Activated CD8-positive, alpha-beta memory T cell treated with anti-CD3 and anti-CD28 coated beads for 1 hour (primary cell): Measurements from ENCODE around the gene CUZD1.

ENCODE experiments used
- DNase-seq, 2 donors: peaks; one replicate each; pipeline ENCODE4 v3.0.0-alpha.2; 2020; ENCODE audit warnings: low read depth in 1 of 2; ENCODE audit errors: extremely low read depth in 1 of 2

The CUZD1 gene

DNA sequence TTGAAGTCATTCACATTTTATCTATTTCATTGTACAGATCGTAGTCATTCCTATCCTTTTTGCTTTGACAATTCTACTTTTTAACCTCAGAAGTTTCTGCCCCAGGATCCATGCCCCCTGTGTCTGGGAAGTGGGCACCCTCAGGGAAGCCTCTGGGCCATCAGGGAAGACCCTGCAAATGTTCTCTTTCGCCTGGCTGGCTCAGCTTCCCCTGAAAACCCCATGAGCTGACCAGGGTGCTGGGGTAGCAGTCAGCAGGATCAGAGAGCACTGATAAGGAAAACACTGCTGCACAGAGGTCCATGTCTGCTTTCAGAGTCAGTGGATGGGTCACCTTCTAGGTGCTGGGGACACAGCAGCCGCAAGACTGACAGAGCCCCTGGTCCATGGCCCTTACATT lies 23.8 kb downstream of the CUZD1 start:
- DNase-seq, result no peak

DNA sequence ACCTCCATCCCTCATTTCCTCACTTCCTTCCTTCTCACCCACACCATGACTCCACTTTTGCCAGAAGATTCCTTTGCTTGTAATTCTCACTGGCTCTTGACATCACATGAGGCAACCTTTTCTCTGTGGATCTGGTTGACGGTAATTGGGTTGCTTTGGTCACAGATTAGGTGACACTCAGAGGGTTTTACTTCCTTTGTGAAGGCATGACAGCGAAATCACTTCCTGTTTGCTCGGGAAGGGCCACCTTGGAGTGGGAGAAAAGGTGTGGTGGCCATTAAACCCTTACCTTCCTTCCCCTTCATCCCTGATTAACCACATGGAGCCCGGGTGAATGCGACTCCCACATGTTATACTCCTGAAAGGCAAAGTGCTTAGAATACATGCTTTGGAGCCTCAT lies 30.2 kb downstream of the CUZD1 start:
- DNase-seq, result no peak

DNA sequence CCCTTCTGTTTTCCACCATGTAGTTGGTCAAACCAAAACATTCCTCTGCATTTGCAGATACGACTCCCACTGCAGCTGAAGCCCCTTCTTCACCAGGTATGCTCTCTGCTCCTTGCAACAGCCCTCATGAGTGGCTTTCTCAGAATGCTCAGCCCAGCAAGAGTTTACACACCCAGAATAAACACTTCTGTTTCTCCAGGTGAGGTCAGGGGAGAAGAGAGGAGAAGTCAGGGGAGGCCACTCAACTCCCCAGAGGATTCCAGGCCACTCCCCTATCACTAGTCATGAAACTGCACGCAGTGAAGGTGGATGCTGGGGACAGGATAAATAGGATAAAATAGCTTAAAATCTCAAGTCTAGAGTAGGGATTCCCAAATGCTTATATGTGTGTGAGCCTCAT lies 31.2 kb downstream of the CUZD1 start:
- DNase-seq, result no peak

DNA sequence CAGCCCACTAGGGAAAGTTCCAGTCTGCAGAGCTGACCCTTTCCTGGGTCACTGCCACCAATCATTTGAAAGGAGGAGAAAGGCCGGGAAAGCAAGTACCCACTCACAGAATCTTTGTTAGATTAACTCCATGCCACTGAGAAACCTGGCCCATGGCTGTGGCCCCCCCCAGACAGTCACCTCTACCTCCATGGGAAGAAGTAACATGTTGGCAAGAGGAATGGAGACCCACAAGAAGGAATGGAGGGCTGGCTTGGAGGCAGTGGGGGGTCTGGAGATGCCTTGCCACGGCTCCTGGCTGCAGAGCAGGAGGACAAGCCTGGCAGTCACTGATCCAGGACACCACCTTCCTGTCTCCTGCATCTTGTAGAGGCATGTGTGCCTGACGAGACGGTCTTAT lies 32.9 kb downstream of the CUZD1 start:
- DNase-seq, result no peak

DNA sequence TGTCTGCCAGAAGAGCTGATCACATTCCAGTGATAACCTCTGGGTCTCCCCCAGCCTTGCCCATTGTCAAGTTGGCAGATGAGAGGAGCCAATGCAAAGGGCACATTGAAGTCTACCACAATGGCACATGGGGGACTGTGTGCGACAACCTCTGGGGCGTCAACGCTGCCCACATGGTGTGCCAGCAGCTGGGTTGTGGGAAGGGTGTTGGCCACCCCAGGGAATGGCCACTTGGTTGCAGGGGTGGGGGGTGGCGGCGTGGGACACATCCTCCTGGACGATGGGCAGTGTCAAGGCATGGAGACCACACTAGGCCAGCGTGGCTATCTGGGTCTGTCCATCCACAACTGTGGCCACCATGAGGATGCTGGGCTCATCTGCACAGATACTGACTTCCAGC lies 43.4 kb downstream of the CUZD1 start:
- no peak for DNase-seq

DNA sequence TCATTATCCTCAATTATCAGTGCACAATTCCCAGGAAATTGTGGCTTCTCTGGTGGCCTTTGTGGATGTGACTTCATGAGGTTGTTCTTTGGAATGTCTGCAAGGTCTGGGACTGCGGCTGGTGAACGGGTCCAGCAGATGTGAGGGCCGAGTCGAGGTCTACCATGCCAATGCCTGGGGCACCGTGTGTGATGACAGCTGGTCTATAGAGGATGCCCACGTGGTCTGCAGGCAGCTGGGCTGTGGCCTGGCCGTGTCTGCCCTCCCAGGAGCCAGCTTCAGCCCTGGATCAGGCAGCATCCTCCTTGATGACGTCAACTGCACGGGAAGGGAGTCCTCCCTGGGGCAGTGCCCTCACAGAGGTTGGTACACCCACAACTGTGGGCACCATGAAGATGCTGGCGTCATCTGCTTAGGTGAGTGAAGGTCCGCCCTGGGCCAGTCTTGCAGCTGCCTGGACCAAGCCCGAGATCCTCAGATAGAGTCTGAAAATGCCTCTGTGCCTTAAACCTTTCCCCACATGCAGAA lies 46.9 kb downstream of the CUZD1 start:
- no peak for DNase-seq

DNA sequence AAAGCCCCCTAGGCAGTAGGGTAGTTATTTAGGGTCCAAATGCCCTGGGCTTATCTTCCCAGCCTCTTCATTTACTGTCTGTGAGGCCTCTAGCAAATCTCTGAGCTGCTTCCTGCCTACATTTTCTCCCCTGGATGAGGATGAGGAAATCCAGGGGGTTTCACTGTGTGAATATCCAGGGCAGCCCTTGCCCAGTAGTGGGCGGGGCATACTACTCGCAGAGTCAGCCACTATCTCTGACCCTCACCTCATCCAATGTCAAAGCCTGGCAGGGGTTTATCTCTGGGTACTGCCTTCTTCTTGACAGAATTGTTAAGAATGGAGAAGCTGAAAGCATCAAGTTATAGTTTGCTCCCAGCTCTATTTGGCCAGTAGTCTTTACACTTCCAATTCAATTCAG lies 48.9 kb downstream of the CUZD1 start:
- no peak for DNase-seq

DNA sequence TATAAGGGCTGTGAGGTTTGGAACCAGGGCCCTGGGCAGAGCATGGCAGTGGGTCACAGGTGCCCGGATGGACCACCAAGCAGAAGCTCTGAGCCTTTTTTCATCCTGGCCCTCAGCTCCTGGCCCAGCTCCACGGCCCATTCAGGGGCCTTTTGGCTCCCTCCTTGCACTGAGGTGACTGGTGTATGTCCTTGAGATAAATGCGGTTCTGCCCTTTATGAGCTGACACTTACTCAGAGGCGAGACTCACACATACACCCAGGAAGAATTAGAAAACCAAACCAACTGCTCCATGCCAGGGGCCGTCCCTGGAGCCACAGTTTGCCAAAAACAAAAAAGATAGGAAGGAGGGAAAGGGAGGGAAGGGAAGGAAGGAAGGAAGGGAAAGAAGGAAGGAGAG lies 49.7 kb downstream of the CUZD1 start:
- DNase-seq, result no peak

DNA sequence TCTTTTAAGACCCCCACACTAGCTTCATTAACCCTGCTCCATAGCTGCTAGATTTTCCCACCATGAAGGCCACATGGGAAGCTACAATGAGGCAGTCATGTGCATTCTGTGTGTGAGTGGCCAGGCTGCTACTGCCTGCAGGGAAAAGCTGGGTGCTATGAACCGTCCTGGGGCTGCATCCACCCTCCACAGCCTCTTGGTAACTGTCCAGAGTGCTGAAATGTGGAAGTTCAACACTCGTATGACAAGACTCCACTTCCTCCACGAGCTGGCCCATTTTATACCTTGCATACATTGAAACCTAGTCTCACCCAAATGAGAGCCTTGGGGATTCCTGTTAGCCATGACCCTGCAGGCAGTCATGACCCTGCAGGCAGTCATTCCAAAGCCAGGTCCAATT lies 59.4 kb downstream of the CUZD1 start:
- no peak for DNase-seq

DNA sequence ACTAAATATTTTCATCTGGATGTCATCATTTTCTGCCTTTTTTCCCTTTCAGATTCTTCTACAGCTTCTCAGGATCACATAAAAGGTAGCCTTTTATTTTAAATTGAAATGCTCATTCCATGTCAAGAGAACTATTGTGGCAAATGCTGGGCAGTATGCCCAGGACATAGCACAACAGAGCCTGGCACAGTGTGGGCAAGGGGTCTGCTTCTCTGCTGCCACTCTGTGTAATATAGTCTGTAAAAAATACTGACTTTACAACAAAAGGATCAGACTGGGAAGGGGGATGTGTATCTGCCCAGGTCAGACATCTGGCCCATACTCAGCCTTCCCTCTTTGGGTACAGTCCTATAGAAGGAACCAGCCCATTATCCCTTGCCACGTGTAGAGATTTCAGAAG lies 62.7 kb downstream of the CUZD1 start:
- DNase-seq, result no peak
